ENCODE data around the gene RO60. TPM values are rescaled to one million over a fixed set of nuclear protein-coding genes. Genes with fewer than 3 reads are reported as not detected.
A peak's percentile ranks its signal among the peaks of the same experiment; 100 is the strongest.

Gene RO60
- total and polyA plus RNA-seq, 2 of the 13 experiments (the other 11 are each of a cell fraction or from before 2014, with no cell fraction given), result 20.3 to 53.7 TPM

- TF ChIP-seq NR0B2 (CRISPR knock-in tag; IDR thresholded peaks at IDR 0.05) (peak; percentile 54; the same call in 1 of the 2 replicates), ZNF501 (CRISPR knock-in tag; IDR thresholded peaks at IDR 0.05) (peak; percentile 69; the same call in 1 of the 2 replicates), ZNF496 (CRISPR knock-in tag; IDR thresholded peaks at IDR 0.05; ENCODE audit: insufficient replicate concordance) (no peak), HDAC2 (CRISPR knock-in tag; IDR thresholded peaks at IDR 0.05) (no peak), HMG20B (CRISPR knock-in tag; conservative IDR thresholded peaks at IDR 0.05) (no peak), EHMT2 (IDR thresholded peaks at IDR 0.05; ENCODE audit: borderline replicate concordance, low read depth, low read length) (no peak), NFYC (CRISPR knock-in tag; IDR thresholded peaks at IDR 0.05) (no peak), HOXA3 (CRISPR knock-in tag; IDR thresholded peaks at IDR 0.05) (peak; percentile 50; the same call in 1 of the 2 replicates), RBM39 (IDR thresholded peaks at IDR 0.05; ENCODE audit: low read depth, low read length, poor library complexity, severe bottlenecking) (peak; percentile 41), IKZF4 (CRISPR knock-in tag; IDR thresholded peaks at IDR 0.05; ENCODE audit: borderline replicate concordance, low read depth, not compliant biosample characterization) (peak; percentile 32), PHF21A (CRISPR knock-in tag; IDR thresholded peaks at IDR 0.05) (peak; percentile 42; the same call in 1 of the 2 replicates), DMAP1 (CRISPR knock-in tag; IDR thresholded peaks at IDR 0.05) (peak; percentile 32; the same call in 1 of the 2 replicates), ZNF143 (CRISPR knock-in tag; IDR thresholded peaks at IDR 0.05) (0 out of 2 replicates have a peak, but pooled peaks have one; percentile 22), HNRNPLL (IDR thresholded peaks at IDR 0.05; ENCODE audit: low read depth, low read length, poor library complexity, severe bottlenecking) (peak; percentile 84), ADNP (CRISPR knock-in tag; IDR thresholded peaks at IDR 0.05) (no peak), SRY (CRISPR knock-in tag; IDR thresholded peaks at IDR 0.05) (peak; percentile 72; the same call in 1 of the 2 replicates), FOXK1 (CRISPR knock-in tag; IDR thresholded peaks at IDR 0.05; ENCODE audit: borderline replicate concordance, low read depth) (peak; percentile 62; the same call in 1 of the 2 replicates), ZNF770 (CRISPR knock-in tag; IDR thresholded peaks at IDR 0.05) (no peak), TBX3 (IDR thresholded peaks at IDR 0.05; ENCODE audit: borderline replicate concordance) (no peak), HCFC1 (IDR thresholded peaks at IDR 0.05; ENCODE audit: low read depth, low read length) (no peak), ZNF17 (CRISPR knock-in tag; IDR thresholded peaks at IDR 0.05) (no peak), EZH2 (conservative IDR thresholded peaks at IDR 0.05; ENCODE audit: low read depth, low read length) (no peak), ZNF414 (CRISPR knock-in tag; IDR thresholded peaks at IDR 0.05) (no peak)
Measured at GRCh38 chr1:193104907-193105820, 45.8 kb downstream of the RO60 start, which contains the start of gene GLRX2 (continued).

All from HepG2 (cell line).